Stimulated activated effector memory CD8-positive, alpha-beta T cell treated with anti-CD3 and anti-CD28 coated beads, Interleukin-12 subunit alpha, Interleukin-12 subunit beta, amount 100 ng/mL, for 72 hours (primary cell): ENCODE data around the gene HIRA.
"Not testable (repeated sequence)": the region's sequence is repeated elsewhere in the genome, so short reads cannot be mapped to it uniquely, and the experiment has no call there.

Experiments used
- ATAC-seq: fragments of 150-1000 bp; cut with Tn5 transposase; 2 replicates; pipeline ENCODE4 v1.10.0; 2021
- DNase-seq, 2 donors: peaks; one replicate each; pipeline ENCODE4 v3.0.0; 2021 to 2022; ENCODE audit warnings: low spot score in 2 of 2
- H3K27ac Mint-ChIP-seq: one replicate; pipeline ENCODE4 v1.8.0; 2022; ENCODE audit warnings: mild to moderate bottlenecking, mixed read lengths
- H3K36me3 Mint-ChIP-seq: one replicate; pipeline ENCODE4 v1.8.0; 2022; ENCODE audit warnings: mild to moderate bottlenecking, mixed read lengths
- H3K4me1 Mint-ChIP-seq: one replicate; pipeline ENCODE4 v1.8.0; 2022; ENCODE audit warnings: mixed read lengths
- H3K4me3 Mint-ChIP-seq: one replicate; pipeline ENCODE4 v1.8.0; 2022; ENCODE audit warnings: mild to moderate bottlenecking, mixed read lengths
- H3K9me3 Mint-ChIP-seq: one replicate; pipeline ENCODE4 v1.8.0; 2022; ENCODE audit warnings: mixed read lengths

The HIRA gene

GRCh38 chr22:19330865-19331418 is 100.6 kb downstream of the HIRA start:
- H3K9me3 Mint-ChIP-seq: peaks cover 20% of the 10 kb centered on the region
- peaks cover 72% of the 10 kb centered on the region for H3K36me3 Mint-ChIP-seq
- H3K4me3 Mint-ChIP-seq: no peak overlapping the region
- no peaks in the 10 kb centered on the region for H3K4me1 Mint-ChIP-seq
- peak overlapping the region; percentile 54 for H3K27ac Mint-ChIP-seq
- DNase-seq (no peak), ATAC-seq (no peak)

GRCh38 chr22:19330205-19330604 is 101.3 kb downstream of the HIRA start:
- H3K27ac Mint-ChIP-seq, DNase-seq, H3K4me1 Mint-ChIP-seq, ATAC-seq, H3K4me3 Mint-ChIP-seq: not testable (repeated sequence)
- H3K9me3 Mint-ChIP-seq: peaks cover 14% of the 10 kb centered on the region
- peaks cover 64% of the 10 kb centered on the region for H3K36me3 Mint-ChIP-seq

GRCh38 chr22:19329454-19329853 is 102.1 kb downstream of the HIRA start:
- H3K4me1 Mint-ChIP-seq: no peaks in the 10 kb centered on the region
- DNase-seq (no peak), ATAC-seq (no peak)
- no peak overlapping the region for H3K4me3 Mint-ChIP-seq
- H3K36me3 Mint-ChIP-seq: peaks cover 57% of the 10 kb centered on the region
- peaks cover 11% of the 10 kb centered on the region for H3K9me3 Mint-ChIP-seq
- H3K27ac Mint-ChIP-seq: no peak overlapping the region

- Mint-ChIP-seq H3K27ac (no peak overlapping the region), H3K4me3 (no peak overlapping the region), H3K9me3 (peaks cover 3% of the 10 kb centered on the region), H3K4me1 (no peaks in the 10 kb centered on the region), H3K36me3 (peaks cover 18% of the 10 kb centered on the region)
- DNase-seq (no peak), ATAC-seq (no peak)
Observed at GRCh38 chr22:19325296-19325948, 106.1 kb downstream of the HIRA start.

GRCh38 chr22:19323420-19323819 is 108.1 kb downstream of the HIRA start:
- H3K27ac Mint-ChIP-seq, H3K36me3 Mint-ChIP-seq, H3K9me3 Mint-ChIP-seq, H3K4me3 Mint-ChIP-seq, DNase-seq, ATAC-seq, H3K4me1 Mint-ChIP-seq: not testable (repeated sequence)

- no peaks in the 10 kb centered on the region for H3K36me3 Mint-ChIP-seq
- ATAC-seq (no peak), DNase-seq (no peak)
- no peaks in the 10 kb centered on the region for H3K4me1 Mint-ChIP-seq
- H3K9me3 Mint-ChIP-seq: peaks cover 9% of the 10 kb centered on the region
- H3K27ac Mint-ChIP-seq: no peak overlapping the region
- no peak overlapping the region for H3K4me3 Mint-ChIP-seq
Observed at GRCh38 chr22:19321757-19322156, 109.8 kb downstream of the HIRA start.

GRCh38 chr22:19320136-19320535 is 111.4 kb downstream of the HIRA start:
- H3K4me1 Mint-ChIP-seq, H3K27ac Mint-ChIP-seq, H3K36me3 Mint-ChIP-seq, H3K4me3 Mint-ChIP-seq, DNase-seq, ATAC-seq: not testable (repeated sequence)
- H3K9me3 Mint-ChIP-seq: peaks cover 12% of the 10 kb centered on the region

- ATAC-seq: no peak
- H3K9me3 Mint-ChIP-seq: peaks cover 13% of the 10 kb centered on the region
- H3K4me3 Mint-ChIP-seq: no peak overlapping the region
- DNase-seq: no peak
- no peaks in the 10 kb centered on the region for H3K36me3 Mint-ChIP-seq
- no peak overlapping the region for H3K27ac Mint-ChIP-seq
- no peaks in the 10 kb centered on the region for H3K4me1 Mint-ChIP-seq
Observed at GRCh38 chr22:19319281-19319680, 112.3 kb downstream of the HIRA start.

- DNase-seq (no peak), ATAC-seq (no peak)
- H3K27ac Mint-ChIP-seq: no peak overlapping the region
- H3K4me3 Mint-ChIP-seq: no peak overlapping the region
- no peaks in the 10 kb centered on the region for H3K4me1 Mint-ChIP-seq
- H3K36me3 Mint-ChIP-seq: no peaks in the 10 kb centered on the region
- peaks cover 16% of the 10 kb centered on the region for H3K9me3 Mint-ChIP-seq
Observed at GRCh38 chr22:19317865-19318264, 113.7 kb downstream of the HIRA start.

GRCh38 chr22:19307872-19308271 is 123.7 kb downstream of the HIRA start:
- ATAC-seq (no peak), DNase-seq (no peak)
- Mint-ChIP-seq H3K27ac (no peak overlapping the region), H3K36me3 (no peaks in the 10 kb centered on the region), H3K4me3 (no peak overlapping the region), H3K4me1 (no peaks in the 10 kb centered on the region), H3K9me3 (no peaks in the 10 kb centered on the region)

GRCh38 chr22:19306535-19306934 is 125.0 kb downstream of the HIRA start:
- H3K9me3 Mint-ChIP-seq, H3K27ac Mint-ChIP-seq, ATAC-seq, DNase-seq, H3K36me3 Mint-ChIP-seq, H3K4me1 Mint-ChIP-seq, H3K4me3 Mint-ChIP-seq: not testable (repeated sequence)

- no peaks in the 10 kb centered on the region for H3K9me3 Mint-ChIP-seq
- ATAC-seq (no peak), DNase-seq (no peak)
- no peaks in the 10 kb centered on the region for H3K4me1 Mint-ChIP-seq
- no peaks in the 10 kb centered on the region for H3K36me3 Mint-ChIP-seq
- no peak overlapping the region for H3K27ac Mint-ChIP-seq
- no peak overlapping the region for H3K4me3 Mint-ChIP-seq
Observed at GRCh38 chr22:19304547-19304946, 127.0 kb downstream of the HIRA start.

GRCh38 chr22:19303785-19304184 is 127.7 kb downstream of the HIRA start:
- Mint-ChIP-seq H3K4me1 (no peaks in the 10 kb centered on the region), H3K36me3 (no peaks in the 10 kb centered on the region), H3K4me3 (no peak overlapping the region), H3K27ac (no peak overlapping the region), H3K9me3 (no peaks in the 10 kb centered on the region)
- no peak for ATAC-seq
- no peak for DNase-seq

- Mint-ChIP-seq H3K9me3 (no peaks in the 10 kb centered on the region), H3K4me3 (no peak overlapping the region)
Observed at GRCh38 chr22:19295733-19296132, 135.8 kb downstream of the HIRA start.

GRCh38 chr22:19292458-19293230 is 138.9 kb downstream of the HIRA start:
- no peaks in the 10 kb centered on the region for H3K36me3 Mint-ChIP-seq
- peak overlapping the region; percentile 81 for H3K4me3 Mint-ChIP-seq
- H3K27ac Mint-ChIP-seq: peak overlapping the region; percentile 55
- no peaks in the 10 kb centered on the region for H3K9me3 Mint-ChIP-seq
- peaks cover 22% of the 10 kb centered on the region for H3K4me1 Mint-ChIP-seq
- DNase-seq: no peak
- no peak for ATAC-seq

More at GRCh38 chr22:19295733-19296132, 135.8 kb downstream of the HIRA start:
- H3K36me3 Mint-ChIP-seq: no peaks in the 10 kb centered on the region
- peaks cover 9% of the 10 kb centered on the region for H3K4me1 Mint-ChIP-seq
- DNase-seq (no peak), ATAC-seq (no peak)
- no peak overlapping the region for H3K27ac Mint-ChIP-seq
